ENCODE measurements around the gene TGDS. TPM values are rescaled to one million over a fixed set of nuclear protein-coding genes. Genes with fewer than 3 reads are reported as not detected.

TGDS gene
- total RNA-seq, 5 donors from 2014 or later (not counting 1 experiment from before 2014, with no cell fraction given), result 5.6 to 16.4 (median 12.9) TPM

DNA sequence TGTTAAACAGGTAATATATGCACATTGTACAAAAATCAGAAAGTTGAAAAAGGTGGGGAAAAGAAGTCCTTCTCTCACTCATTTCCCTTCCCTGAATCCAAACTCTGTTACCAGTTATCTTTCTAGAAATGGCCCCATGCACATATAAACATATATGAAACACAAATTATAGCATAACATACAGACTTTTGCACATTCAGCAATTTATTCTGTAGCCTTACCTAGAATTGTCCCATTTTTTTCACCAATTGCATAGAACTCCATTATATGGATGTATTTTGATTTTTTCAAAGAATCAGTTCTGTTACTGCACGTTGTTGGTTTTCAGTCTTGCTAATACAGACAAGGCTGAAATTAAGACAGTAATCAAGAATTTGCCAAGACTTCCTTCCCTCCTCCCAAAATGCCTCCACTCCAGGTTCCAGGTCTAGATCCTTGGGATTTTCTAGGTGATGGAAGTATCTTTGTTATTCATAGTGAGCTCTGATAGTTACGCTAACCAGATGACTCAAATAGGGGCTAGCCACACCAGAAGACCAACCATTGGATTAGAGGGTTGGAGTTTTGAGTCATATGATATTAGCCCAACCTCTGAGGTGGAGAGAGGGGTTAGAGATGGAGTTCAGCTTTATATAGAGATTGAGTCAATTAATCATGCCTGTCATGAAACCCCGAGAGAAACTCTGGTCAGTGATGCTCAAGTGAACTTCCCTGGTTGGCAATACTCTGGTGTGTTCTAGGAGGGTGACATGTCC lies 36.5 kb upstream of the TGDS start:
- no peak overlapping the region for H3K27ac Mint-ChIP-seq
- H3K4me3 Mint-ChIP-seq, result no peak overlapping the region
- Histone ChIP-seq H3K27me3 (replicated peaks in 1 of 2; ENCODE audit: control insufficient read depth in 2 of 2, extremely low read depth in 1 of 2, insufficient read depth in 2 of 2, low read length in 1 of 2) (no peaks in the 10 kb centered on the region), H3K4me1 (ENCODE audit: control insufficient read depth in 1 of 2, extremely low read depth in 1 of 2, insufficient read depth in 2 of 2, low read length in 2 of 2) (no peaks in the 10 kb centered on the region), H3K4me3 (ENCODE audit: control insufficient read depth in 1 of 2, extremely low read depth in 1 of 2, low read length in 1 of 2) (no peak overlapping the region), H3K9me3 (no peaks in the 10 kb centered on the region), H3K27ac (ENCODE audit: low read length) (no peak overlapping the region), H3K36me3 (ENCODE audit: control insufficient read depth in 2 of 2, extremely low read depth in 1 of 2, insufficient read depth in 1 of 2, low read length in 1 of 2) (no peaks in the 10 kb centered on the region)
- H3K36me3 Mint-ChIP-seq, result peaks cover 41% of the 10 kb centered on the region
- CTCF ChIA-PET, result no interaction called here
- ATAC-seq (replicated peaks in 1 of 4) (no peak), DNase-seq (no peak)
- peaks cover 0 to 3% (median 0%) of the 10 kb centered on the region in 3 donors for H3K9me3 Mint-ChIP-seq
- H3K27me3 Mint-ChIP-seq, result no peaks in the 10 kb centered on the region
- WGBS (ENCODE audit: insufficient coverage), result 100% methylated on average over 1 of the region's 3 CpGs
- POLR2A ChIA-PET, result no interaction called here
- H3K4me1 Mint-ChIP-seq, result no peaks in the 10 kb centered on the region

DNA sequence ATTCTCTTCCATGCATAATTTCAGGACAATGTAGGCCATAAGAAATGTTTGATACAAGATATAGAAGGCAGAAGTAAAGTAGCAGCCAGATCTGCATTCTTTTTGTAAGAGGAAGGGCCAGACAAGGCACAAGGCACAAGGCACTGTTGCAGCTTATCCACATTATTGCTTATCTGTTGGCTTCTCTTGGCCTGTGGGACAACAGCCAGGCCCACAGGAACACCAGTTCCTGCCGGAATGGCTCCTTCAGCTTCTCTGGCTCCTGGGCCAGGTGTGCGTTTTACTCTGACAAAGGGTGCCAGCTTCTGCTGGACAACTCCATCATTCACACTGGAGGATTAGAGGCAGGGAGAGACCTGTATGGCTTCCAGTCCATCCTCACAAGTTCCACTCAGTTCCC lies 34.9 kb upstream of the TGDS start:
- Mint-ChIP-seq H3K9me3 (no peaks in the 10 kb centered on the region), H3K4me3 (no peak overlapping the region), H3K4me1 (no peaks in the 10 kb centered on the region), H3K27me3 (no peaks in the 10 kb centered on the region), H3K36me3 (peaks cover 47% of the 10 kb centered on the region), H3K27ac (no peak overlapping the region)
- no peak overlapping the region for H3K27ac ChIP-seq (ENCODE audit: low read length)
- ChIA-PET CTCF (no interaction called here), POLR2A (no interaction called here)
- peaks cover 0 to 2% of the 10 kb centered on the region in 2 donors for H3K36me3 ChIP-seq (ENCODE audit: control insufficient read depth in 2 of 2, extremely low read depth in 1 of 2, insufficient read depth in 1 of 2, low read length in 1 of 2)
- H3K4me3 ChIP-seq (ENCODE audit: control insufficient read depth in 1 of 2, extremely low read depth in 1 of 2, low read length in 1 of 2), result no peak overlapping the region
- H3K4me1 ChIP-seq (ENCODE audit: control insufficient read depth in 1 of 2, extremely low read depth in 1 of 2, insufficient read depth in 2 of 2, low read length in 2 of 2), result no peaks in the 10 kb centered on the region
- DNase-seq (no peak), ATAC-seq (replicated peaks in 1 of 4) (no peak)
- no peaks in the 10 kb centered on the region for H3K27me3 ChIP-seq (replicated peaks in 1 of 2; ENCODE audit: control insufficient read depth in 2 of 2, extremely low read depth in 1 of 2, insufficient read depth in 2 of 2, low read length in 1 of 2)
- H3K9me3 ChIP-seq, result no peaks in the 10 kb centered on the region
- 78% methylated on average over 1 of the region's 2 CpGs for WGBS (ENCODE audit: insufficient coverage)

DNA sequence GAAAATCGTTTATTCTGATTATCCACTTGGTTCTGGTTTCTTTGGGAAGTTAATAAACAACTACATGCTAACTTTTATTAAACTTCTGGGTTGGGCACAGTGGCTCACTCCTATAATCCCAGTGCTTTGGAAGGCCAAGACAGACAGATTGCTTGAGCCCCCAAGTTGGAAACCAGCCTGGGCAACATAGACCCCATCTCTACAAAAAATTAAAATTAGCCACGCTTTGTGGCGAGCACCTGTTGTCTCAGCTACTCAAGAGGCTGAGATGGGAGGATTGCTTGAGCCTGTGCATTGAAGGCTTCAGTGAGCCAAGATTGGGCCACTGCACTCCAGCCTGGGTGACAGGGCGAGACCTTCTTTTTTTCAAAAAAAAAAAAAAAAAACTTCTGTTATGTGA lies 27.4 kb upstream of the TGDS start:
- Mint-ChIP-seq H3K36me3 (peaks cover 43% of the 10 kb centered on the region), H3K27ac (no peak overlapping the region)

DNA sequence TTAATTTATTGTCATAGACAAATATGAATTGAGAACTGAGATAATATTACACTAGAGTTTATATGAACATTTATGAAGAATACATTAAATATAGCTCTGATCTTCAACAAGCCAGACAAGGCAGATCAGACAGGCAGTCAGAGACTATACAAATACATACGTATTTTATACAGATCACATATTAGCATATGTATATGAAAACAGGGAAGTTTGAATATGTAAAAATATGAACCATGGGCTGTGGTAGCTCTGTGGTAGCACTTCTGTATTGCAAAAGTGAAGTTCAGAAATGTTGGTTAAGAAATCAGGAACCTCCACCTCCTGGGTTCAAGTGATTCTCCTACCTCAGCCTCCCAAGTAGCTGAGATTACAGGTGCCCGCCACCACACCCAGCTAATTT lies 26.4 kb upstream of the TGDS start:
- H3K36me3 Mint-ChIP-seq, result peaks cover 39% of the 10 kb centered on the region
- H3K27me3 Mint-ChIP-seq, result no peaks in the 10 kb centered on the region
- no peak overlapping the region for H3K4me3 Mint-ChIP-seq
- H3K27me3 ChIP-seq (replicated peaks in 1 of 2; ENCODE audit: control insufficient read depth in 2 of 2, extremely low read depth in 1 of 2, insufficient read depth in 2 of 2, low read length in 1 of 2), result no peaks in the 10 kb centered on the region
- CTCF ChIA-PET, result interaction anchor here (1.0 to 11.1 kb wide), 4 partner anchors 9 to 759 kb away, joined by 3 to 267 read pairs (median 118); no protein-coding TSS in a partner anchor
- H3K36me3 ChIP-seq (ENCODE audit: control insufficient read depth in 2 of 2, extremely low read depth in 1 of 2, insufficient read depth in 1 of 2, low read length in 1 of 2), result peaks cover 7 to 23% of the 10 kb centered on the region in 2 donors
- POLR2A ChIA-PET, result no interaction called here
- no peak for ATAC-seq (replicated peaks in 1 of 4)
- no peaks in the 10 kb centered on the region for H3K9me3 ChIP-seq
- no peak overlapping the region for H3K4me3 ChIP-seq (ENCODE audit: control insufficient read depth in 1 of 2, extremely low read depth in 1 of 2, low read length in 1 of 2)
- no peak overlapping the region for H3K27ac Mint-ChIP-seq
- H3K4me1 Mint-ChIP-seq, result peaks cover 0 to under 1% (median under 1%) of the 10 kb centered on the region in 3 donors
- WGBS (ENCODE audit: insufficient coverage), result no CpG with 5 or more reads among the region's 2 CpGs
- no peak overlapping the region for H3K27ac ChIP-seq (ENCODE audit: low read length)
- DNase-seq, result no peak
- H3K4me1 ChIP-seq (ENCODE audit: control insufficient read depth in 1 of 2, extremely low read depth in 1 of 2, insufficient read depth in 2 of 2, low read length in 2 of 2), result no peaks in the 10 kb centered on the region
- H3K9me3 Mint-ChIP-seq, result no peaks in the 10 kb centered on the region

More for the DNA sequence above, 27.4 kb upstream of the TGDS start:
- ChIA-PET POLR2A (interaction anchor here (0.6 kb wide), 2 partner anchors 191 to 212 kb away, joined by 3 read pairs; no protein-coding TSS in a partner anchor), CTCF (interaction anchor here (0.6 to 11.1 kb wide), 4 partner anchors 187 to 914 kb away, joined by 4 to 267 read pairs (median 118); no protein-coding TSS in a partner anchor)
- no peaks in the 10 kb centered on the region for H3K4me1 Mint-ChIP-seq
- no peaks in the 10 kb centered on the region for H3K27me3 Mint-ChIP-seq
- no CpG with 5 or more reads among the region's 4 CpGs for WGBS (ENCODE audit: insufficient coverage)
- Histone ChIP-seq H3K27me3 (replicated peaks in 1 of 2; ENCODE audit: control insufficient read depth in 2 of 2, extremely low read depth in 1 of 2, insufficient read depth in 2 of 2, low read length in 1 of 2) (no peaks in the 10 kb centered on the region), H3K27ac (ENCODE audit: low read length) (no peak overlapping the region), H3K4me3 (ENCODE audit: control insufficient read depth in 1 of 2, extremely low read depth in 1 of 2, low read length in 1 of 2) (no peak overlapping the region), H3K4me1 (ENCODE audit: control insufficient read depth in 1 of 2, extremely low read depth in 1 of 2, insufficient read depth in 2 of 2, low read length in 2 of 2) (no peaks in the 10 kb centered on the region), H3K9me3 (no peaks in the 10 kb centered on the region), H3K36me3 (ENCODE audit: control insufficient read depth in 2 of 2, extremely low read depth in 1 of 2, insufficient read depth in 1 of 2, low read length in 1 of 2) (peaks cover 7 to 23% of the 10 kb centered on the region in 2 donors)
- H3K4me3 Mint-ChIP-seq, result no peak overlapping the region
- ATAC-seq (replicated peaks in 1 of 4) (no peak), DNase-seq (no peak)
- H3K9me3 Mint-ChIP-seq, result no peaks in the 10 kb centered on the region

DNA sequence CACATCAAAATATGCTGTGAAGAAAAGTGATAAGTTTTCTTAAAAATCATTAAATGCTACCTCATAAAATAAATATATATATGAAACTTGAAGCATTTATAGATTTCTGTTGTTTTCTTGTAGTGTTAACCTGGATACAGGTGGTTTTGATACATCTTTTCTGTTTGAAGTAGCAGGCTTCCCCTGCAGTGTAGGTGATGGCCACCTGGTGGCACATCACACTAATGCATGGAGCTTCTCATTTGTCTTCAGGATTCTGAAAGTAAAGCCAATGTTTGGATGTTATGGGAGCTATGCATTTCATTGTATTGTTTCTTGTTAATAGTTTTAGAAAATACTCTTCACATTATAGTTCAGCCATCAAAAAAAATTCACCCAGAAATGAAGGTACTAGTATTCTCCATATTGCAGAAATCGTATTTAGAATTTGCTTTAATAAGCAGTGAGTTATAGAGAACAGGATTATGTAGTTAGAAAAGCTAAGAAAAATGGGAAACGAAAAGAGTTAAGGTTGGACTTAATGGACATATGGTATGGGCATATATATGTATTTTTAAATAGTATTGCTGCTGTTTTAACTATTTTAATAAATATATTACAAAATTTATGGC lies 24.4 kb upstream of the TGDS start:
- Mint-ChIP-seq H3K36me3 (peaks cover 34% of the 10 kb centered on the region), H3K9me3 (no peaks in the 10 kb centered on the region), H3K4me1 (peaks cover 6 to 12% (median 10%) of the 10 kb centered on the region in 3 donors), H3K4me3 (no peak overlapping the region), H3K27ac (no peak overlapping the region), H3K27me3 (no peaks in the 10 kb centered on the region)
- Histone ChIP-seq H3K4me1 (ENCODE audit: control insufficient read depth in 1 of 2, extremely low read depth in 1 of 2, insufficient read depth in 2 of 2, low read length in 2 of 2) (peaks cover 0 to 6% of the 10 kb centered on the region in 2 experiments), H3K9me3 (no peaks in the 10 kb centered on the region), H3K36me3 (ENCODE audit: control insufficient read depth in 2 of 2, extremely low read depth in 1 of 2, insufficient read depth in 1 of 2, low read length in 1 of 2) (peaks cover 7 to 21% of the 10 kb centered on the region in 2 donors), H3K27me3 (replicated peaks in 1 of 2; ENCODE audit: control insufficient read depth in 2 of 2, extremely low read depth in 1 of 2, insufficient read depth in 2 of 2, low read length in 1 of 2) (no peaks in the 10 kb centered on the region), H3K27ac (ENCODE audit: low read length) (no peak overlapping the region), H3K4me3 (ENCODE audit: control insufficient read depth in 1 of 2, extremely low read depth in 1 of 2, low read length in 1 of 2) (no peak overlapping the region)
- peak in 10 of 35 experiments; percentile 4 to 46 (median 18) for DNase-seq
- WGBS (ENCODE audit: insufficient coverage), result no CpG with 5 or more reads among the region's 2 CpGs
- POLR2A ChIA-PET, result no interaction called here
- peak in 3 of 4 experiments; percentile 56 to 70 (median 67) for ATAC-seq (replicated peaks in 1 of 4)
- CTCF ChIA-PET, result interaction anchor here (0.5 to 11.1 kb wide), 22 partner anchors 9 to 784 kb away, joined by 3 to 267 read pairs (median 4); partner anchors contain the start of gene TGDS (in 2 of the 2)

DNA sequence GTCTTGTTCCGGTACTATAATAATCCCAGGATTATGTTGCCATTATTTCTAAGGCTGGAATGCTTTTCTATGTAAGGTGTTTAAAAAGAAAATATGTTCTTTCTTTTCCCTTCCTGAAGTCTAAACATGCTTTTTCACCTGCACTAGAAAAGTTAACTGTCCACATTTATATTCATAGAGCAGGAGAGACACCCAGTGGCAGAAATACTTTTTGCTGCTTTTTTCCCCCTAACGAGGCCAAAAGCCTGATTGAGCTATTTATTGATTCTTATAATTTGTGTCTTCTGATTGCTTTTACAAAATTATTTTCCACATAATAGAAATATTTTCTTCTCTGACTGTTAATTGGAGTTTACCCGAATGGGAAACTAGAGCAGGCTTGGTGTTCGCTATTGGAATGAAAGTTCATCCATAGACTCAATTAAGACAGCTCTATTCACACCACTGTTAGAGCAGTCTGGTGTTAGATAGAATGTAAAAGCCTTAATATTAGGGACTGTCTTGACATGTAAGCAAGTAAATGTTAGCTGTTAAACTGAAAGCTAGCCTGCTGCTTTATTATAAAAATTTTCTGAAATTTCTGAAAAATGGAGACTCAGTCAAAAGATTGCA lies 21.5 kb upstream of the TGDS start:
- no CpG with 5 or more reads among the region's 4 CpGs for WGBS (ENCODE audit: insufficient coverage)
- CTCF ChIA-PET, result interaction anchor here (0.5 to 11.1 kb wide), 51 partner anchors 9 to 861 kb away, joined by 3 to 267 read pairs (median 4); partner anchors contain the start of genes GPR180 (in 1 of the 2) and TGDS (in 1 of the 2)
- H3K4me1 Mint-ChIP-seq, result peaks cover 6 to 17% (median 10%) of the 10 kb centered on the region in 3 donors
- Histone ChIP-seq H3K9me3 (no peaks in the 10 kb centered on the region), H3K36me3 (ENCODE audit: control insufficient read depth in 2 of 2, extremely low read depth in 1 of 2, insufficient read depth in 1 of 2, low read length in 1 of 2) (peaks cover 3 to 7% of the 10 kb centered on the region in 2 donors), H3K27ac (ENCODE audit: low read length) (no peak overlapping the region), H3K4me3 (ENCODE audit: control insufficient read depth in 1 of 2, extremely low read depth in 1 of 2, low read length in 1 of 2) (no peak overlapping the region), H3K4me1 (ENCODE audit: control insufficient read depth in 1 of 2, extremely low read depth in 1 of 2, insufficient read depth in 2 of 2, low read length in 2 of 2) (peaks cover 0 to 6% of the 10 kb centered on the region in 2 experiments), H3K27me3 (replicated peaks in 1 of 2; ENCODE audit: control insufficient read depth in 2 of 2, extremely low read depth in 1 of 2, insufficient read depth in 2 of 2, low read length in 1 of 2) (no peaks in the 10 kb centered on the region)
- DNase-seq (peak in 17 of 35 experiments; percentile 8 to 70 (median 19)), ATAC-seq (replicated peaks in 1 of 4) (peak in 3 of 4 experiments; percentile 57 to 62 (median 60))
- no peak overlapping the region for H3K4me3 Mint-ChIP-seq
- H3K27ac Mint-ChIP-seq, result no peak overlapping the region
- POLR2A ChIA-PET, result no interaction called here
- no peaks in the 10 kb centered on the region for H3K9me3 Mint-ChIP-seq
- H3K36me3 Mint-ChIP-seq, result peaks cover 22% of the 10 kb centered on the region
- no peaks in the 10 kb centered on the region for H3K27me3 Mint-ChIP-seq

Measured in T-cell (primary cell).